Rectal smooth muscle tissue (tissue), 1 donor: ENCODE data around the gene JOSD1.

Source experiments
- H3K27ac ChIP-seq: one replicate; pipeline ENCODE4 v1.7.0; 2013; ENCODE audit warnings: low read depth, low read length, inconsistent platforms
- H3K27me3 ChIP-seq: one replicate; pipeline ENCODE4 v1.7.0; 2013; ENCODE audit warnings: low read length; ENCODE audit not compliant: control insufficient read depth, insufficient read depth
- H3K36me3 ChIP-seq: one replicate; pipeline ENCODE4 v1.7.0; 2013; ENCODE audit warnings: low read length; ENCODE audit not compliant: control insufficient read depth, insufficient read depth
- H3K4me1 ChIP-seq: one replicate; pipeline ENCODE4 v1.7.0; 2013; ENCODE audit warnings: low read length; ENCODE audit not compliant: control insufficient read depth, insufficient read depth
- H3K4me3 ChIP-seq: one replicate; pipeline ENCODE4 v1.7.0; 2013; ENCODE audit warnings: low read length
- H3K9ac ChIP-seq: one replicate; pipeline ENCODE4 v1.7.0; 2013; ENCODE audit warnings: low read length

JOSD1 gene

GRCh38 chr22:38700789-38701628, at the start of gene JOSD1:
Gene JOSD1 (minus strand): TSS chr22:38700943. CDS start chr22:38699987, 956 bp downstream.
- Histone ChIP-seq H3K9ac (peak within 1 kb of the TSS; percentile 88), H3K36me3 (no peaks in the 10 kb centered on the region), H3K4me3 (peak within 1 kb of the TSS; percentile 65), H3K27me3 (no peaks in the 10 kb centered on the region), H3K4me1 (peaks cover 32% of the 10 kb centered on the region), H3K27ac (peak within 1 kb of the TSS; percentile 93)

DNA sequence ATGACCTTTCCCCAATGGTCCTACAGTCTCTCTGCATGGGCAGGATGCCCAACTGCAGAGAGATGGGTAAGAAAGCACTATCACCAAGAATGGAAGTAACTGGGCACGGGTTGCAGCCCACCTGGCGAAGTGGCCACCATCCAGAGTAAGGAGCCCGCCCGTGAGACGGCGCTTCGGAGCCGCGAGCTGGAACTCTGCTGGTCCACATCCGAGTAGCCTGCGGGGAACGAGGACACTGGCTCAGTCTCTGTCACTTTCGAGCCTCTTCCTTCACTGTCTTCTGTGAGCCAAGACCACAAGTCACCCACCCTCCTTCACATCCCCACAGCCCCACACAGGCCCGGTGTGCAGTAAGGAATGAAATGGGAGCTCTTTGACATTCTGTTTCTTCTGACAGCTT, 49.4 kb upstream of the JOSD1 start:
- H3K36me3 ChIP-seq: peaks cover 51% of the 10 kb centered on the region
- no peak overlapping the region for H3K27ac ChIP-seq
- H3K9ac ChIP-seq: no peak overlapping the region
- H3K4me3 ChIP-seq: no peak overlapping the region
- H3K27me3 ChIP-seq: no peaks in the 10 kb centered on the region
- H3K4me1 ChIP-seq: peaks cover 8% of the 10 kb centered on the region

DNA sequence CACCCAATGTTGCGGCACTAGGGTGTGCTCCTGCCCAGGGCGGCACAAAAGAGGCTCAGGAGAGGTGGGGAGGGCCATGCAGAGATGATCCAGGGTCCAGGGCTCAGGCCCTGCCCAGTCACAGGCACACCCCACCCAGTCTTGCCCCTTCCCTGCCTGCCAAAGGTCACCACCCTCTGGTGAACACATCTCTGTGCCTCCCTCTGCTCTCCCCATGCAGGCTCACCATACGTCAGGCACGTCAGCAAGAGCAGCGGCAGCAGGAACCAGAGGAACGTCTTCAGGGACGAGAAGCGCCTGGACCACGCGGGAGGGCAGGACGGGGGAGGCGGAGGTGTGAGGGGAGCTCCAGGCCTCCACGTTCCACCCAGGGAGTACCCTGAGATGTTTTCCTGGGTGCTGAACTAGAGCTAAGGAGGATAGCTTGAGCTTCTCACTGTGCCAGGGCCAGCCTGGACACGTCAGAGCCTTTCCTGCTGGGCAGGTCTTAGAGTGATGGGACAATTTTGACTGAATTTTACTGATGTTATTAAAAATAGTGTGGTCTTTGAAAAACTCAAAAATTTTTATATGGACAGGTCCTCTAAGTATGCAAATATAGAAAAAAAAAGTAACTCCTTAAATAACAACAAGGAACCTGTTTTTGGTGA, 47.9 kb upstream of the JOSD1 start:
- Histone ChIP-seq H3K27ac (no peak overlapping the region), H3K4me3 (no peak overlapping the region), H3K9ac (no peak overlapping the region), H3K4me1 (peaks cover under 1% of the 10 kb centered on the region), H3K27me3 (no peaks in the 10 kb centered on the region), H3K36me3 (peaks cover 60% of the 10 kb centered on the region)

DNA sequence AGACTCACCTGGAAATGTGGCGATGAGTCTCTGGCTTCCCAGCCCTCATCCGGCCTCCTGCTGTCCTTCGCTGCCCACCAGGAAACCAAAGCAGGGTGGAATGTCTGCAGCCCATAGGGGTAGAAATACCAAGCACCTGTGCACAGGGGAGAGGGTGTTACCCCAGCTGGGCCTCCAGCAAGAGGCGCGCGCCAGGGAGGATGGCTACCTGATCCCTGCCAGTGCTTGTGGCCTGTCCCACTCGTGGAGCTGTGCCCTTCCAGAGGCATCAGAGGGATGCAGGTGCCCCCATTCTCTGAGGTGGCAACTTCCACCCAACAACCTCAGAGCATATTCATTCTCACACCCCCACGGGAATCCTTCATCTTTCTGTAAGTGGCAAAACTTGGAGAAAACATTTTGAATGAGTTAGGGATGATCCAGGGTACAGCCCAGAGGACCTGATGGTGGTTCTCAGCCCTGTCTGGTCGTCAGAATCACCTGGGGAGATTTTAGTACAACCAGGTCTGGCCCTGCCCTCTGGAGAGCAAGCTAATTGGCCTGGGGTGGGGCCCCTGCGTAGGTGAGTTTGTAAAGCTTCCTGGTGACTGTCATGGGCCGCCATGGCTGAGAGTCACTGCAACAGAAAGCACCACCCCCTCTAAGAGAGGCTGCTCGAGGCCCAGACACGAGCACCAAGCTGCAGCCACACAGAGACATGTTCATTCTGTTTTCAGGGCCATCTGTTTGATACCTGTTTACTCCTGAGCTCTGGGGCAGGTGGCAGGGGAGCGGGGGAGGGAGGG, 45.1 kb upstream of the JOSD1 start:
- Histone ChIP-seq H3K9ac (no peak overlapping the region), H3K4me3 (no peak overlapping the region), H3K27ac (no peak overlapping the region), H3K36me3 (peaks cover 68% of the 10 kb centered on the region), H3K4me1 (no peaks in the 10 kb centered on the region), H3K27me3 (no peaks in the 10 kb centered on the region)

DNA sequence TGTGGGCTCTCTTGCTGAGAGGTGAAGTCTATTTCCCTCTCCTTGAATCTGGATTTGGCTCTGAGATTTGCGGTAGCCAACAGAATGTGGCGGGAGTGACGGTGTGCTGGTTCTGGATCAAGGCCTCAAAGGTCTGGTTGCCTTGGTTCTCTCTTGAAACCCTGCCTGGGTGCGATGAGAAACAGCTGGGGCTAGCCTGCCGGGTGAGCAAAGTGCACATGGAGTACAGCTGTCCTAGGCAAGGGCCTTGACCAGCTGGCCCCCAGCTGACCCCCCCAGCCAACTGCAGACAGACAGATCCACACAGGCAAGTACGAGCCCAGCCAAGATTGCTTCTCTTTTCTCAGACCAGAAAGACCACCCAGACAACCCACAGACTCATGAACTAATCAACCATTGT, 44.2 kb upstream of the JOSD1 start:
- H3K9ac ChIP-seq: no peak overlapping the region
- no peak overlapping the region for H3K4me3 ChIP-seq
- peaks cover 68% of the 10 kb centered on the region for H3K36me3 ChIP-seq
- H3K4me1 ChIP-seq: no peaks in the 10 kb centered on the region
- H3K27ac ChIP-seq: no peak overlapping the region
- no peaks in the 10 kb centered on the region for H3K27me3 ChIP-seq

DNA sequence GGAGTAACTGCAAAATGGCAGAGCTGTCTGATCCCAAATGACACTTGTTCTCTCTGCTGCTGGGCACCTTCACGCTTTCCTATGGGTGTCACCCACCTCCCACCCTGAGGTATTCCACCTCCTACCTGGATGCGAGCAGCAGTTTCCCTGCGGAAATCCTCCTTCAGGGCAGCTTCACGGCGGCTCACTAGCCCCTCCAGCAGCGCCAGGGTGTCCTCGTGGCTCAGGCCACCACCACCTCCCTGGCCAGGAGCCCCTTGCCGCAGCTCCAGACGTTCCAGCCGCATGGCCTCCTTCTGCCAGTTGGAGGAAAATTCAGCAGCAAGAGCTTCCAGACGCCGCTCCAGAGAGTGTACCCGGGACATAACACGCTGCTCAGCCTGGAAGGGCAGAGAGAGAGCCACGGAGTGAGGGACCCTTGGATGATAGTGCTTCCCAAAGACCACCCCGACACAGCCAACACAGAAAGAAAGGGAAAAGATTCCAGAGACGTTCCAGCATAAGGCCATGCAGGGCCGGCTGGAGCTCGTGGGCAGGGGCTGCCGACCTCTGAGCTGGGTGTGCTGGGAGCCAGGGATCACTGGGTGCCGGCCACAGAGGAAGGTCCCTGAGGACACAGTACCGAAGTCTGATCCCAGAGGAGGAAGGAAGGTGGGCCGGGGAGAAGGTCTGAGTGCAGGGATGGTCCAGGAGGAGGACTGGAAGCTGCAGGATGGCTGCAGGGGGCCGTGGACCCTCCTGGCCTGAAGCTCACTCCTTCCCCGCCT, 41.6 kb upstream of the JOSD1 start:
- no peak overlapping the region for H3K9ac ChIP-seq
- no peaks in the 10 kb centered on the region for H3K27me3 ChIP-seq
- H3K4me1 ChIP-seq: no peaks in the 10 kb centered on the region
- H3K36me3 ChIP-seq: peaks cover 78% of the 10 kb centered on the region
- no peak overlapping the region for H3K27ac ChIP-seq
- no peak overlapping the region for H3K4me3 ChIP-seq

GRCh38 chr22:38741576-38741975, 40.8 kb upstream of the JOSD1 start:
- Histone ChIP-seq H3K27ac (no peak overlapping the region), H3K4me3 (no peak overlapping the region), H3K27me3 (no peaks in the 10 kb centered on the region), H3K9ac (no peak overlapping the region), H3K4me1 (no peaks in the 10 kb centered on the region), H3K36me3 (peaks cover 84% of the 10 kb centered on the region)

- Histone ChIP-seq H3K36me3 (peaks cover 84% of the 10 kb centered on the region), H3K27me3 (no peaks in the 10 kb centered on the region), H3K4me1 (no peaks in the 10 kb centered on the region), H3K27ac (no peak overlapping the region), H3K4me3 (no peak overlapping the region), H3K9ac (no peak overlapping the region)
Observed at GRCh38 chr22:38741166-38741565, 40.4 kb upstream of the JOSD1 start.

DNA sequence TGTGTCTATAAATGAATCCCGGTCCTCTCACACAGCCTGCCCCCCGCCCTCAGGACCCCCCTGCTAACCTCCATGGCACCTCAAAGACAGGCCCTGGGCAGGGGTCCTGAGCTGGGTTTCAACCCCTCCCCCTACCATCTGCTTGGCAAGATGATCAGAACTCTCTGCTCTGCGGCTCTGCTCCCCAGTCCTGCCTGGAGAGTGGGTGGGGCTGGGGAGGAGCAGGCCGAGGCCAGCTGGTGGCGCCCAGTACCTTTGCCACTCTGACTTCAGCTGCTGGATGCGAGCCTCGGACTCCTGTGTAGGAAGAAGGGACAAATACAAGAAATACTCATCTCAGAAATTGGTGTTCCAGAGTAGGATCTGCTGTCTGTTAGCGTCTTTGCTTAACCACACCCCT, 40.0 kb upstream of the JOSD1 start:
- H3K4me1 ChIP-seq: no peaks in the 10 kb centered on the region

DNA sequence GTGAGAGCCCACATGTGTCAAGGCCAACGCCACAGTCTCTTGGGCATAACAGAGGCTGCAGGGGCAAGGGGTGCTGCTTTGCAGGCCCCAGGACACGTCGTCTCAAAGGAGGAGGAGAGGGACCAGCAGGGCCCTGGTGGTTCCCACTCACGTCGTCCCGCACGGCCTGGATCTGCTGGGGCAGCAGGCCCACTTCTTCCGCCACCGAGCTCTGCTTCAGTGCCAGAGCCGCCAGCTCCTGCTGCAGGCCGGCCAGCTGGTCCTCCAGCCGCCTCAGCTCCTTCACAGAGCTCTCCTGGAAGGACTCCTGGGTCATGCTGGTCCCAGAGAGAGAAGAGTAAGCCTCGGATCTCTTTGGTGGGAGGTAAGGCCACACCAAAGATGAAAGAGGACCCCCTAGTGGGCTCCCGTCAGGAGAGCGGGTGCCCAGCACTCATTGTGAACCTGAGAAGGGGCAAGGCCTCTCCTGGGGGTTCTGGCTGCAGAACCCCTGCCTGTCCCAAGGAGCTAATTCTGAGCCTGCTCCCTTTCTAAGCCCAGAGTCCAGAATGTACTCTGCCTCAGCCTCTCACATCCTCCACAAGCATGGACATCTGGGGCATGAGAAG, 39.5 kb upstream of the JOSD1 start:
- no peak overlapping the region for H3K4me3 ChIP-seq
- H3K27ac ChIP-seq: no peak overlapping the region
- H3K36me3 ChIP-seq: peaks cover 83% of the 10 kb centered on the region
- no peaks in the 10 kb centered on the region for H3K27me3 ChIP-seq
- H3K4me1 ChIP-seq: no peaks in the 10 kb centered on the region
- no peak overlapping the region for H3K9ac ChIP-seq

More for the DNA sequence above, 40.0 kb upstream of the JOSD1 start:
- no peak overlapping the region for H3K4me3 ChIP-seq
- H3K9ac ChIP-seq: no peak overlapping the region
- no peak overlapping the region for H3K27ac ChIP-seq
- H3K27me3 ChIP-seq: no peaks in the 10 kb centered on the region
- H3K36me3 ChIP-seq: peaks cover 84% of the 10 kb centered on the region

DNA sequence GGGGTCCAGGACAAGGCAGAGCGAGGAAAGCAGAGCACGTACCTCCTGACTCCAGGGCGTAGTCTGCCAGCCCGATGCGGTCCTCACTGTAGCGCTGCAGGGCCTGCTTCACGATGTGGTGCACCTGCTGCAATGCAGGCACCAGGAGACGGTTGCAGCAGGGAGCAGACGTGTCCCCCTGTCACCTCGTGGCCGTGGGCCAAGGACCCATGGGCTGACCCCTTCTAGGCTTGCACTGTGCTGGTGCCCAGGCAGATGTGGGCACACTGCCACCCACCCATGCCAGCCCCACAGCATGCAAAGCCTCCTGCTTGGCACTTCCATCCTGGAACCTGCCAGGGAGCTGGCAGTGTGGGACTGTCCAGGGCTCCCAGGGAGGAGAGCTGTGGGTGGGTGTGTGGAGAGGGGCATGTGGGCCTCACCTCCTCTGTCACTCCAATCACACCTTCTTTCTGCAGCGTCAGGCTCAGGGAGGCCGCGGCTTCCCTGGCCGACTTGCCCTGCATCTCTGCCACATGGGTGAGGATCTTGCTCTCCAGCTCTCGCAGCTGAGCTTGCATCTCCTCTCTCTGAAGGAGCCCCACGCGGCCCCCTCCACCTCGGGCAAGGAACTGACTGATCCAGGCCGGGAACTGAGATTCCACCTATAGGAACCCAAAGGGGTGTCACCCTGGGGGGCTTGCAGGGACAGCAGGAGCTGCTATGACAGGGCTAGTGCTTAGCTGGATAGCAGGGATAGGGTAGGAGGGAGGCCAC, 38.7 kb upstream of the JOSD1 start:
- no peak overlapping the region for H3K27ac ChIP-seq
- H3K27me3 ChIP-seq: no peaks in the 10 kb centered on the region
- peaks cover under 1% of the 10 kb centered on the region for H3K4me1 ChIP-seq
- H3K4me3 ChIP-seq: no peak overlapping the region
- peaks cover 76% of the 10 kb centered on the region for H3K36me3 ChIP-seq
- H3K9ac ChIP-seq: no peak overlapping the region
